Hepatocyte (in vitro differentiated cells): ENCODE measurements around the gene TOR4A.

Experiments
- CTCF ChIP-seq: fragments of 200-600 bp; sonication (generic); IDR thresholded peaks from 2 replicates; pipeline ENCODE4 v1.5.1; 2016; ENCODE audit warnings: antibody characterized with exemption, mild to moderate bottlenecking; ENCODE audit not compliant: poor library complexity
- EZH2 ChIP-seq: fragments of 200-600 bp; sonication (generic); IDR thresholded peaks from 2 replicates; pipeline ENCODE4 v1.6.1; 2016; ENCODE audit warnings: antibody characterized with exemption, mild to moderate bottlenecking, borderline replicate concordance
- EZH2phosphoT487 ChIP-seq: fragments of 200-600 bp; sonication (generic); IDR thresholded peaks from one replicate; pipeline ENCODE4 v1.6.1; 2018; ENCODE audit warnings: antibody characterized with exemption, mild to moderate bottlenecking, low read depth, moderate library complexity; ENCODE audit not compliant: unreplicated experiment, severe bottlenecking

GRCh38 chr9:137311171-137311985, 33.9 kb downstream of the TOR4A start:
- TF ChIP-seq CTCF (no peak), EZH2phosphoT487 (no peak), EZH2 (no peak)
